Measurements from ENCODE around the gene ATP13A2. TPM values are rescaled to one million over a fixed set of nuclear protein-coding genes. Genes with fewer than 3 reads are reported as not detected.

ATP13A2 gene
- total and polyA plus RNA-seq, 10 donors, result 13.7 to 83.9 (median 55.5) TPM

DNA sequence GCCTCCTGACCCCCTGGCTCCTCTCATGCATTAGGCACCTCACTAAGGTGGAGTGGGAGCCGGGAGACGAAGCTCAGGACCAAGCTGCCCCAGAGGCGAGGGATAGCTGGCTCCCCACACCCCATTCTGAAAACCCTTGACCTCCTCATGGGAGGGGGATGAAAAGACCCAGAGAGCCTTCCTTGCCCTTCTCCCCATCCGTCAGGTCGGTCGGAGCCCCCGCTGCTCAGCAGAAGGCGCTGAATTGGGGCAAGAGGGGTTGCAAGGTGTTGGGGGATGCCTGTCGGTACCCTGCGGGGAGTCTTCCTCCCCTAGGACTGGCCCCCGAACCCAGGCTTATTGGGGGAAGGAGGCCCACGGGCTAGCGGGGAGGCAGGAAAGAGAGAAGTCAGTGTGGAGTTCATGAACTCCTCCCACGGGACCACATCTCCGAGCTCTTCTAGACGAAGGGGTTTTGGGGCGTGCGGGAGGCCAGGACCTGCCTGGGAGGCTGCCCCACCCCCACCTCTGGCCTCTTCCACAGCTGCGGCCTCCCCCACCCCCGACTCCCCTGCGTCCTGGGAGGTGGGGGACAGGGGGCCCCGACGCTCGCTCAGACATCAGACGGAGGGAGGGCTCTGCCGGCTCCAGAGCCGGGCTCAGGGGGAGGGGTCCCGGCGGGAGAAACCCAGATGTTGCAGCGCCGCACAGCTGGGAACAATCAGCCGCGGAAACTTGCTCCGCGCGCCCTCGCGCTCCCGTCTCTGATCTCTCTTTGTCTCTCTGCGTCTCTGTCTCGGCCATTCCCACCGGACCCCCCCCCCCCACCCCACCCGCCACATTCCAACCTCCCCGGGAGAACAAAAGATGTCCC is 32.0 kb downstream of the ATP13A2 start:
- H3K36me3 ChIP-seq, result peaks cover 0 to 4% (median under 1%) of the 10 kb centered on the region in 6 donors
- TF ChIP-seq, protein P1, sequence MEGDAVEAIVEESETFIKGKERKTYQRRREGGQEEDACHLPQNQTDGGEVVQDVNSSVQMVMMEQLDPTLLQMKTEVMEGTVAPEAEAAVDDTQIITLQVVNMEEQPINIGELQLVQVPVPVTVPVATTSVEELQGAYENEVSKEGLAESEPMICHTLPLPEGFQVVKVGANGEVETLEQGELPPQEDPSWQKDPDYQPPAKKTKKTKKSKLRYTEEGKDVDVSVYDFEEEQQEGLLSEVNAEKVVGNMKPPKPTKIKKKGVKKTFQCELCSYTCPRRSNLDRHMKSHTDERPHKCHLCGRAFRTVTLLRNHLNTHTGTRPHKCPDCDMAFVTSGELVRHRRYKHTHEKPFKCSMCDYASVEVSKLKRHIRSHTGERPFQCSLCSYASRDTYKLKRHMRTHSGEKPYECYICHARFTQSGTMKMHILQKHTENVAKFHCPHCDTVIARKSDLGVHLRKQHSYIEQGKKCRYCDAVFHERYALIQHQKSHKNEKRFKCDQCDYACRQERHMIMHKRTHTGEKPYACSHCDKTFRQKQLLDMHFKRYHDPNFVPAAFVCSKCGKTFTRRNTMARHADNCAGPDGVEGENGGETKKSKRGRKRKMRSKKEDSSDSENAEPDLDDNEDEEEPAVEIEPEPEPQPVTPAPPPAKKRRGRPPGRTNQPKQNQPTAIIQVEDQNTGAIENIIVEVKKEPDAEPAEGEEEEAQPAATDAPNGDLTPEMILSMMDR (IDR thresholded peaks at IDR 0.05 in 8 of 11, conservative IDR thresholded peaks at IDR 0.05 in 3 of 11), result no peak
- TF ChIP-seq POLR2A (IDR thresholded peaks at IDR 0.05), result no peak
- no peak for TF ChIP-seq POLR2AphosphoS5 (IDR thresholded peaks at IDR 0.05)
- H3K27me3 ChIP-seq (replicated peaks in 1 of 7), result peaks cover 0 to 44% (median 19%) of the 10 kb centered on the region in 7 donors
- DNase-seq, result no peak
- peak overlapping the region in 5 of 8 donors; percentile 10 to 66 (median 35) for H3K4me3 ChIP-seq
- WGBS, 5 donors, result 17 to 25% (median 21%) methylated on average over 30 to 44 of the region's 44 CpGs
- intact Hi-C loops (cut with DNase I; ENCODE audit: low total_unique reads), result no loop called here
- no peak overlapping the region for H3K27ac ChIP-seq
- H3K4me1 ChIP-seq, result peaks cover 0 to 20% (median 13%) of the 10 kb centered on the region in 6 donors
- no peaks in the 10 kb centered on the region for H3K9me3 ChIP-seq

DNA sequence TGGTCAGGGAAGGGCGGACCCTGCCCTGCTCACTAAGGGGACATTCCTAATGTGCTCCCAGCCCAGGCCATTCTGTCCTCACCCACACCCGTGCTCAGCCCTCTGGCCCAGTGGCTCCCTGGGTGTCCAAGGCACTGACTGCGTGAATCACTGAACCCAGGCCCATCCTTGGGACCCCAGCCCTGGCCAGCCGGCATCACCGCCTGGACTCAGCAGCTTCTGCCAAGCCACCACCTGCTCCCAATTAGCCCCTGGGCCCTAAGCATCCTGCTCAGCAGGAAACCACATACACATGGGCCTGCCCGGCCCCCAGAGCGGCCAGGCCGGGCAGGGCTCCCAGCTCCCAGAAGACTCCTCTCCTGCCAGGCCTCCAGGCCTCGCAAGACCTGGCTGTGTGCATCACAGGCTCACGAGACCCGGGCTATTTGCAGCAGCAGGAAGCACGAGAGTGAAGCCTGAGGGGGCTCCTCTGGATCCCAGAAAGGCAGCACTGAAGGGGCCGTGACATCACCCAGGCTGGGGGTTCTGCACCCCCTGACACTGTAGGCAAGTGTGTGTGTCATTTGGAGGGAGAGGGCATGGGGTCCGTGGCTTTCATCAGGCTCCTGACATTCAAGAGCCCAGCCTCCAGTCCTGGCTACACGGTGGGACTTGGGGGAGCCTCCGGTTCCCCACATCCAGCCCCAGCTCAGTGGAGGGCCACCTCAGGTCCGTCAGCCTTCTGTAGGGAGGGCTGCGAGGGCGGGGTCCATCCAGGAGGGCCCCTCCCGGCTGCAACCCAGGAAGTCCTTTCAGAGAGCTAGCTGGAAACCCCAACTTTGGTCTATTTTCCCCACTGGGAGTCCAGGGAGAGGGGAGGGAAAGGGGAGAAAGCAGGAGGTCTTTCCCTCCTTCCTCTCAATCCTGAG is 32.9 kb downstream of the ATP13A2 start:
- Histone ChIP-seq H3K36me3 (no peaks in the 10 kb centered on the region), H3K27ac (no peak overlapping the region), H3K4me1 (peaks cover 0 to 20% (median 13%) of the 10 kb centered on the region in 6 donors), H3K27me3 (replicated peaks in 1 of 7) (peaks cover 0 to 44% (median 19%) of the 10 kb centered on the region in 7 donors), H3K4me3 (peak overlapping the region in 1 of 8 donors; percentile 66), H3K9me3 (no peaks in the 10 kb centered on the region)
- DNase-seq, result no peak
- whole genome bisulfite sequencing, 5 donors, result 50 to 65% (median 61%) methylated on average over 9 to 20 of the region's 20 CpGs
- TF ChIP-seq POLR2A (IDR thresholded peaks at IDR 0.05) (no peak), POLR2AphosphoS5 (IDR thresholded peaks at IDR 0.05) (no peak)
- TF ChIP-seq, protein P1 (IDR thresholded peaks at IDR 0.05 in 8 of 11, conservative IDR thresholded peaks at IDR 0.05 in 3 of 11), result no peak
- intact Hi-C loops (cut with DNase I; ENCODE audit: low total_unique reads), result no loop called here

DNA sequence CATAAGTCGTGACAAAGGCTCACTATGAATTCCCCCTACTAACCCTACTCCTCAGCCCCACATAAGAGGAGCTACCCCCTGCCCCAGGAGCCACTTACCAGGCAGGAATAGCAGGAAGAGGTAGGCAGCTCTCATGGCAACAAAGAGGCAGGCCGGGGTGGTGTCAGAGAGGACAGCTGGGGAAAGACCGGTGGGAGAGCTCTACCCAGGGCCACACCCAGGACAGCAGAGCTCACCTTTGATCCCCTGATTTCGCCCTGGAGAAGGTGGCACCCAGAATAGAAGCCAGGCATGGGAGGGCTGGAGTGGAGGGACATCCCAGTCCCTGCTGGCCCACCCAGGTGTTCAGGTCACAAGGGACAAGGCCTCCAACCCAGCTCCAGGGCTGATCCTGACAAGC is 33.6 kb downstream of the ATP13A2 start:
- 82 to 96% (median 87%) methylated on average over 3 to 4 of the region's 4 CpGs for WGBS, 5 donors
- TF ChIP-seq, protein P1 (IDR thresholded peaks at IDR 0.05 in 8 of 11, conservative IDR thresholded peaks at IDR 0.05 in 3 of 11), result no peak
- no peak for TF ChIP-seq POLR2A (IDR thresholded peaks at IDR 0.05)
- DNase-seq, result no peak
- Histone ChIP-seq H3K36me3 (no peaks in the 10 kb centered on the region), H3K4me1 (peaks cover 0 to 20% (median 13%) of the 10 kb centered on the region in 6 donors), H3K27ac (no peak overlapping the region), H3K27me3 (replicated peaks in 1 of 7) (peaks cover 0 to 44% (median 19%) of the 10 kb centered on the region in 7 donors), H3K4me3 (no peak overlapping the region), H3K9me3 (no peaks in the 10 kb centered on the region)
- intact Hi-C loops (cut with DNase I; ENCODE audit: low total_unique reads), result no loop called here

Data from spleen (tissue), 11 donors.